Activated T-cell treated with anti-CD3 and anti-CD28 coated beads, Interleukin-2, amount 50 U/mL, for 4 hours (primary cell): ENCODE data around the gene PDLIM5. TPM values are rescaled to one million over a fixed set of nuclear protein-coding genes. Genes with fewer than 3 reads are reported as not detected.
"Not testable (repeated sequence)": the region's sequence is repeated elsewhere in the genome, so short reads cannot be mapped to it uniquely, and the experiment has no call there.

ENCODE experiments used
- ATAC-seq, 2 donors: fragments of 200-7000 bp; cut with Tn5 transposase; one replicate each; pipeline ENCODE4 v1.10.0; 2021
- DNase-seq: peaks from one replicate; pipeline ENCODE4 v3.0.0-alpha.2; 2020
- H3K27me3 Mint-ChIP-seq: one replicate; pipeline ENCODE4 v1.8.0; 2021; ENCODE audit warnings: low read depth, mixed read lengths
- H3K36me3 Mint-ChIP-seq: one replicate; pipeline ENCODE4 v1.8.0; 2022; ENCODE audit warnings: mixed read lengths; ENCODE audit not compliant: insufficient read depth
- H3K4me1 Mint-ChIP-seq: one replicate; pipeline ENCODE4 v1.8.0; 2021; ENCODE audit warnings: low read depth, mixed read lengths
- H3K4me3 Mint-ChIP-seq: one replicate; pipeline ENCODE4 v1.8.0; 2021; ENCODE audit warnings: mild to moderate bottlenecking, moderate library complexity, mixed read lengths
- H3K9me3 Mint-ChIP-seq: one replicate; pipeline ENCODE4 v1.8.0; 2021; ENCODE audit warnings: mixed read lengths
- total RNA-seq, 3 donors: library from RNA; stranded (reverse); gene quantifications; one replicate each; pipeline ENCODE4 v1.2.1, GENCODE V29; 2021

PDLIM5 gene
- total RNA-seq, 3 donors from 2014 or later = 23.2 to 26.8 (median 25.7) TPM

DNA sequence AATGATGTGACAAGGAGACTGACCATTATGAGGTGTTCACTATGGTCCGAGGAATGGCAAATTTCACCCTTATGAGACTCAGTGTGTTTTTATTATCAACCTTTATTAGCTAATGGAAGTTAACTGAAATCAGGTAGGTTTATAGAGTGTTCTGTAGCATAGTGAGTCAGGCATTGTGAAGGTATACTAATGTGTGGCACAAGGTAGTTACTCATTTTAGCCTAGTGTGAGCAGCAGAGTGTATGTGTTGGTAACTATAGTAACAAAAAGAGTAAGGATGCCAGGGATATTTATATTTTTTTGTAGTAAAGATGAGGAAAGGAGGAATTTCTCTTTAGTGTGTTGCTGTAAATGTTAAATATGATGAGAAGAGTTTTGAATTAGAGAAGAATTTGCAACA lies 12.0 kb downstream of the PDLIM5 start:
- no peaks in the 10 kb centered on the region for H3K27me3 Mint-ChIP-seq
- ATAC-seq = no peak

DNA sequence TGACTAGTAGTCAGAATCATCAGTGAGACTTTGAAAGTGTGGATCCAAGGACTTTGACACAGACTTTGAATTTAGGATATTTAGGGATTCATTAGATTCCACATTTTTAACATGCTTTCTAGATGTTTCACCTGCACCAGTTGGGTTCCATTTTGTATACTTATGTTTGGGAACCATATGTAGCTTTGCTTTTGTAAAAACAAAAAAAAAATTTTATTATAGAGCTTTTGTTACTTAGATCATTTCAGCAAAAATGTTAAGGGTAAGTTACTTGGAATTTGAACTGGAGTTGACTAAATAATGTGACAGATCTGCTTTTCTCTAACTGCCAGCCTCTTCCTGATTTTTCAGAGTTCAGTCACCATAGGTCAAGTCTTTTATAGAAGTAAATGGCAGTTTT lies 14.6 kb downstream of the PDLIM5 start:
- DNase-seq (no peak), ATAC-seq (no peak)
- Mint-ChIP-seq H3K4me3 (no peak overlapping the region), H3K9me3 (peaks cover 8% of the 10 kb centered on the region), H3K4me1 (peaks cover 6% of the 10 kb centered on the region), H3K27me3 (no peaks in the 10 kb centered on the region), H3K36me3 (peaks cover 9% of the 10 kb centered on the region)

More for the DNA sequence above, 12.0 kb downstream of the PDLIM5 start:
- no peak for DNase-seq
- no peaks in the 10 kb centered on the region for H3K36me3 Mint-ChIP-seq
- peaks cover 10% of the 10 kb centered on the region for H3K4me1 Mint-ChIP-seq
- H3K4me3 Mint-ChIP-seq = no peak overlapping the region
- no peaks in the 10 kb centered on the region for H3K9me3 Mint-ChIP-seq

DNA sequence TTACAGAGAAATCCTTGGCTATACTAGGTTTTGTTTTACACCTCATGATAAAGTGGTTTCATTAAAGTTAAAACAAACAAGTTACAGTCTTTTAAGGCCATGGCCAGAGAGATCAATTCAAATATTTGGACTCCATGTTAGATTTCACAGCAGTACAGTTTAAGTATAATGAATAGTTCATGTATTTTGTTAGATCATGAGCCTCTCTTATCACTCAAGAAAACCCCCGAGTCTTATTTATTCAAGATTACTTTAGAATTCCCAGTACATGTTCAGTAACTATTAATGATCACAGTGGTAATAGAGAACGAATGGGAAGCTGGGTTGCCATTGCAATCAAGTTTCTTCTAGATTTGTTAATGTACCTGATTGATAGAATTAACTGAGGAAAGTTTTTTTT lies 15.2 kb downstream of the PDLIM5 start:
- Mint-ChIP-seq H3K36me3 (peaks cover 9% of the 10 kb centered on the region), H3K4me3 (no peak overlapping the region), H3K9me3 (peaks cover 8% of the 10 kb centered on the region), H3K4me1 (peaks cover 6% of the 10 kb centered on the region), H3K27me3 (no peaks in the 10 kb centered on the region)
- no peak for DNase-seq
- ATAC-seq = no peak

DNA sequence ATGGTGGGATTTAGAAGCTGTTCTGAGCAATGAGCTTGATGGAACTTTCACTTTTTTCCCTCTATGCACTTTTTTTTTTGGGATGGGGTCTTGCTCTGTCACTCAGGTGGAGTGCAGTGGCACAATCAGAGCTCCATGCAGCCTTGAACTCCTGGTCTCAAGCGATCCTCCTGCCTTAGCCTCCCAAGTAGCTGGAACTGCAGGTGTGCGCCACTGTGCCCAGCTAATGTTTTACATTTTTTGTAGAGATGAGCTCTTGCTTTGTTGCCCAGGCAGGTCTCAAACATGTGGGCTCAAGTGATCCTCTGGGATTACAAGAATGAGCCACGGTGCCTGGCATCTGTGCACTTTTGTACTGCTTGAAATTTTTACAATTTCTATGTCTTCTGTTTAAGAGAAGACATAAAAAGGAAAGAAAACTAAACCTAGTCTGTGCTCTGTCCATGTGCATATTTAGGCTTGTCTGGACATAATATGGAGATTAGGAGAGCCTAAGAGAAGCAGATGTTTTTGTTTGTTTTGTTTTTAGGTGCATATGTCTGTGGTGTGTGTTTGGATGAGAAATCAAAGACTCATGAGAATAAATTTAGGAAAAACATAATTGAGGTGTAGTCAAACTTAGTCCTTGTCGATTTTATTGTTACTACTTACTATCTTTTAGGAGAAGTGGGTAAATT lies 16.5 kb downstream of the PDLIM5 start:
- Mint-ChIP-seq H3K36me3 (peaks cover 9% of the 10 kb centered on the region), H3K4me3 (no peak overlapping the region), H3K4me1 (peaks cover 6% of the 10 kb centered on the region), H3K9me3 (peaks cover 8% of the 10 kb centered on the region), H3K27me3 (no peaks in the 10 kb centered on the region)
- ATAC-seq (no peak), DNase-seq (no peak)

DNA sequence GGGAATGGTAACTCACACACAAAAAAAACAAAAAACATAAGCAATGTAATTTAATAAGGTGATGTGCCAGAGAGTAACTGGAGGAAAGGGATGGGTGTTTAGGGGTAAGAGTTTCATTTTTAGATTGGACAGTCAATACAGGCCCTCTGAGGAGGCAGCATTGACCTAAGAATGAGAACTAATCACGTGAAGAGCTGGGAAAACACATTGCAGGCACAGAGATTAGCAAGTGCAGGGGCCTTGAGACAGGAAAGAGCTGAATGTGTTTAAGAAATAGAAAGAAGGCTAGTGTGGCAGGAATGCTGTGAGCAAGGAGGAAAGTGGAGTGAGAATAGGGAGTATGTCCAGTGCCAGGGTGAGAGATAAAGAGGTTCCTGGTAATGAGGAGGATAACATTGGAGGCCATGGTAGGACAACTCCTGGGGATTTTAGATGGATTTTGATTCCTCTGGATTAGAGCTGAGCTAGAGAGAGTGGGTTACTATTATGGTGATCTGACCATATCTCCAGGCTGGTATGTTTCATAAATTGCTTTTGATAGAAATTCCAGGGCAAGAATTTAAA lies 17.6 kb downstream of the PDLIM5 start:
- Mint-ChIP-seq H3K9me3 (peaks cover 8% of the 10 kb centered on the region), H3K4me3 (no peak overlapping the region), H3K27me3 (no peaks in the 10 kb centered on the region), H3K36me3 (peaks cover 12% of the 10 kb centered on the region), H3K4me1 (peaks cover 2% of the 10 kb centered on the region)
- ATAC-seq (no peak), DNase-seq (no peak)

DNA sequence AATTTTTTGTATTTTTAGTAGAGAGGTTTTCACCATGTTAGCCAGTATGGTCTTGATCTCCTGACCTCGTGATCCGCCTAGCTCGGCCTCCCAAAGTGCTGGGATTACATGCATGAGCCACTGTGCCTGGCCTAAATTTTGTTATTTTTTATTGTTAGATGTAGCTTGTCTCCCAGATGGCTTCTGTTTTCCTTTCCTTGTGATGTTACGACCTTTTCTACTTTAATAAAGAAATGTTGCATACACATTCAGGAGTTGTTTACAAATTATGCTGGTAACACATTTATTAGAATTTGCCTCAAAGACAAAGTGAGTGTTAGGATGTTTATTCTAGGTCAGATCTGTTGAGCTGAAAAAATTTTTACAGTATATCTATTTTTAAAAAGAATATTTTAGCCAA lies 18.4 kb downstream of the PDLIM5 start:
- no peaks in the 10 kb centered on the region for H3K27me3 Mint-ChIP-seq
- ATAC-seq (no peak), DNase-seq (no peak)
- peaks cover 2% of the 10 kb centered on the region for H3K4me1 Mint-ChIP-seq
- H3K4me3 Mint-ChIP-seq = no peak overlapping the region
- peaks cover 12% of the 10 kb centered on the region for H3K36me3 Mint-ChIP-seq
- peaks cover 8% of the 10 kb centered on the region for H3K9me3 Mint-ChIP-seq

DNA sequence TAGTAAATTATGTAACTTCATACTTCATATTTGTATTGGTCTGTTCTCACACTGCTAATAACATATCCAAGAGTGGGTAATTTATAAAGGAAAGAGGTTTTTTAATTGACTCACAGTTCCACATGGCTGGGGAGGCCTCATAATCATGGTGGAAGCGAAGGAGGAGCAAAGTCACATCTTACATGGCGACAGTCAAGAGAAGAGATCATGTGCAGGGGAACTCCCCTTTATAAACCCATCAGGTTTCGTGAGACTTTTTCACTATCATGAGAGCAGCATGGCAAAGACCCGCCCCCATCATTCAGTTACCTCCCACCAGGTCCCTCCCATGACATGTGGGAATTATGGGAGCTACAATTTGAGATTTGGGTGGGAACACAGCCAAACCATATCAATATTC lies 19.0 kb downstream of the PDLIM5 start:
- not testable (repeated sequence) for H3K4me3 Mint-ChIP-seq, ATAC-seq
- peaks cover 12% of the 10 kb centered on the region for H3K36me3 Mint-ChIP-seq

DNA sequence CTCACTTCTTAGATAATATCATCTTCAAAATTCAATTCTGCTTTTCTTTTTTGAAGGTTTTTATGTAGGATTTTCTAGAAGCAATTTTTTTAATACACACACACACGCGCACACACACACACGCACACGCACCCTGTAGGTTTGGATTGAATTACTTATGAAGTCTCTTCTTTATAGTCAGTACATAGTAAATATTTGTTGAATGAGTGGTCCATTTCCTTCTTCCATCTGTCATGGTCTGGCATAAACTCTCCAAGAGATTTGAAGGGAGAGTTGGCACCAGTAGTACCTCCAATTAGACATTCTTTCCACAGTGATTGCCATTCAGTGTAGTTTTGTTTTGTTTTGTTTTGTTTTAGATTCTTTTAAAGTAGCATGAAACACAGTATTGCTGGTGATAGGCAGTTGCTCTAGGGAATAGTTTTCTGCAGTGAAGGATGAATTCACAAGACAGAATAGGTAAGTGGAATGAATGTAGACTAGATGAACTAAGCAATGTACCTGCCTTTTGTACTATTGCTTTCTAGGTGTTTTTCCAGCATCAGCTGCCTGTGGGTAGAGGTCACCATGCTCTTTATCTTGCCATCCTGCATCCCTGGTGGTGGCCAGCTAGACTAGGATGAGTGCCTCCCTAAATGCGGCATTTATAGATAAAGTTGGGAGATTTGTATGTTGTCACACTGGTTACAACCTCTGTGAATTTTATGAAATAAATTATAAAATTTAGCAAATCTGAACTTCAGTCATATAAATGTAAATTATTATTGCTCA lies 20.5 kb downstream of the PDLIM5 start:
- no peak for DNase-seq
- Mint-ChIP-seq H3K4me1 (peaks cover 2% of the 10 kb centered on the region), H3K4me3 (no peak overlapping the region), H3K36me3 (peaks cover 12% of the 10 kb centered on the region), H3K9me3 (peaks cover 8% of the 10 kb centered on the region), H3K27me3 (no peaks in the 10 kb centered on the region)
- ATAC-seq = no peak

More for the DNA sequence above, 19.0 kb downstream of the PDLIM5 start:
- H3K4me1 Mint-ChIP-seq, H3K9me3 Mint-ChIP-seq, H3K27me3 Mint-ChIP-seq, DNase-seq: not testable (repeated sequence)

DNA sequence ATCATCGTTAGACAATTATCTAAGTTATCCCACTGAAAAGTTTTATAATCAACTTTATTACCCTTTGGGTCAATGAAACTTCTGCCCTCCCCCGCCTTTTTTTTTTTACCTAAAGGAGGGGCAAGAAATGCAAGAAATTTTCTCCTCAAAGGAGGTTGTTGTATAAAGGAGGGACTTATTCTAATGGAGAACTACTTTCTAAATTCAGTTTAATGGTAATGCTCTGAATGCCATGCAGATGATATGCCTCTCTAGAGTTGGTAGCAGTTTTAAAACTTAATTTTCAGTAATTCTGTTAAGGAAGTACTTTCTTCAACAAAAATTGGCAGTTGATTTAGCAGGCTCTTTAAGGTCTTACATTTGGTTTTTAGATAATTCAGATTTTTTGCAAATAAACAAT lies 23.3 kb downstream of the PDLIM5 start:
- ATAC-seq = no peak
- H3K27me3 Mint-ChIP-seq = no peaks in the 10 kb centered on the region
- peaks cover 2% of the 10 kb centered on the region for H3K4me1 Mint-ChIP-seq
- H3K9me3 Mint-ChIP-seq = peaks cover 4% of the 10 kb centered on the region
- no peak for DNase-seq
- peaks cover 7% of the 10 kb centered on the region for H3K36me3 Mint-ChIP-seq
- H3K4me3 Mint-ChIP-seq = no peak overlapping the region

DNA sequence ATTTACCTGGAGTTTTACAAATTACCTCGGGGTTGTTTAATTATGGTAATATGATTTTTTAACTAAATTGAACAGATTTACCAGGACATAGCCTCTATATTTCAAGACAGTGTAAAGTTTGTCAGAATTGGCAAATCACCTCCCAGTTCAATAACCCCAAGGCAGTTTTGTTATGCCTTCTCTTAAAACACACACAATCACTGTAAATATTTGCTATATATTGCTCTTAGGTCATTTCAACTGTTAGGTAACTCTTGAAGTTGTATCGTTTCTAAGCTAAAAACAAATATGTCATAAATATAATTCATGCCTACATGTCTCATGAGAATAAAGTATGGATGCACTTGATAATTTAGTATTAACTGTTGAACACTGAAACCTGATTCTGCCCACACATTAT lies 24.1 kb downstream of the PDLIM5 start:
- H3K36me3 Mint-ChIP-seq = peaks cover 3% of the 10 kb centered on the region
- no peaks in the 10 kb centered on the region for H3K27me3 Mint-ChIP-seq
- H3K9me3 Mint-ChIP-seq = no peaks in the 10 kb centered on the region
- H3K4me1 Mint-ChIP-seq = peaks cover 2% of the 10 kb centered on the region
- ATAC-seq = no peak
- DNase-seq = no peak
- H3K4me3 Mint-ChIP-seq = no peak overlapping the region

DNA sequence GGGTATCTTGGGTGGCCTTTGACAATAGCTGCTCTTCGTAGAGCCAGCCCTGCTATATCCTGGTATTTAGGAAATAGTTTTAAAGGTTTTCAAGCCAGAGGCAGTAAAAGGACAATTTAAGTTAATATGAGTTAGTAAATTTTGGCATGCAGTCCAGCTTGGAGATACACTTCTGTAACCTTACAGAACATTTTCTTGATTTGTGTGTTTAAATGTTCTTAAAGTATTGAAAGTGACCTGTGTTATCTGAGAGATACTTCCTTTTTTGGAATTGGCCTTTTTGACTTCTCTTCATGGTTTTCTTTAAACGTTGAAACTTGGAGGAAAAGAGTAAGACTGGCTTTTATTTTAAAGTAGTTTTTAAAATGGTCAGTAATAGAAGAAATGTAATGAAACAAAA lies 25.5 kb downstream of the PDLIM5 start:
- Mint-ChIP-seq H3K27me3 (no peaks in the 10 kb centered on the region), H3K4me3 (no peak overlapping the region), H3K36me3 (peaks cover 3% of the 10 kb centered on the region), H3K4me1 (peaks cover 2% of the 10 kb centered on the region), H3K9me3 (no peaks in the 10 kb centered on the region)
- no peak for DNase-seq
- no peak for ATAC-seq

DNA sequence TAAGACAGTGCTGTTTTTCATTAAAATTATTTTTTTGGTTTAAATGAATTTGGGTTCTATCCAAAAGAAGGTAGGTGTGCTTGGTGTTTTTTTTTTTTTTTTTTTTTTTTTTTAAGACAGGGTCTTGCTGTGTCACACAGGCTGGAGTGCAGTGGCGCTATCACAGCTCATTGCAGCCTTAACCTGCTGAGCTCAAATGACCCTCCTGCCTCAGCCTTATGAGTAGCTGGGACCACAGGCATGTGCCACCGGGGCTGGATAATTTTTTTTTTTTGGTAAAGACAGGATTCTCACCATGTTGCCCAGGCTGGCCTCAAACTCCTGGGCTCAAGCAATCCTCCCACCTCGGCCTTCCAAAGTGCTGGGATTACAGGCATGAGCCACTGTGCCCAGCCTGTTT lies 27.1 kb downstream of the PDLIM5 start:
- not testable (repeated sequence) for H3K27me3 Mint-ChIP-seq, H3K4me1 Mint-ChIP-seq, DNase-seq, H3K4me3 Mint-ChIP-seq, H3K36me3 Mint-ChIP-seq, H3K9me3 Mint-ChIP-seq, ATAC-seq

DNA sequence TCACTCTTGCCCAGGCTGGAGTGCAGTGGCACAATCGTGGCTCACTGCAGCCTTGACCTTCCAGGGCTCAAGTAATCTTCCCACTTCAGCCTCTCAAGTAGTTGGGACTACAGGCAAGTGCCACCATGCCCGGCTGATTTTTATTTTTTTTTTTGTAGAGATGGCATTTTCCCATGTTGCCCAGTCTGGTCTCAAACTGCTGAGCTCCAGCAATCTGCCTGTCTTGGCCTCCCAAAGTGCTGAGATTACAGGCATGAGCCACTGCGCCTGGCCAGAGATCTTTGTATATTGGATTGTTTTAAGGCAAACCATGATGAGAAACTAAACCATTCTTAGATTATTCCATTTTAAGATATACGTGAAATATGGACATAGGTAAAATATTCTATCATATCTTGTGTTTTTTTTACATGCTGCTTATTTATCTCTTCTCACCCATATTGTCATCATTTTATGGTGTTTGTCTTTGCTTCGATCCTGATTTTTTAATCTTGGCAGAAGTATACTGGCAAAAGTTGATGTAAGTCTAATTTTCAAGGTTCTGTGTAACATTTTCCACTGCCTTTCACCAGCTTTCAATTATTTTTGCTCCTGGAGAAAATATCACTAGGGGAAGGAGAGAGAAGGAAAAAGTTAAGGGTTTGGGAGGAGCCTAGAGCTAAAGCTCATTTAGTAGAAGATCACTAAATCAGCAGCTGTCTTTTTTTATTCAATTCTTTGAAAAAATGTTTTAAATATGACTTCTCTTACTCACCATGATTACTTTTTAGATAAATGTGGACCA lies 27.8 kb downstream of the PDLIM5 start:
- DNase-seq = no peak
- H3K27me3 Mint-ChIP-seq = no peaks in the 10 kb centered on the region

DNA sequence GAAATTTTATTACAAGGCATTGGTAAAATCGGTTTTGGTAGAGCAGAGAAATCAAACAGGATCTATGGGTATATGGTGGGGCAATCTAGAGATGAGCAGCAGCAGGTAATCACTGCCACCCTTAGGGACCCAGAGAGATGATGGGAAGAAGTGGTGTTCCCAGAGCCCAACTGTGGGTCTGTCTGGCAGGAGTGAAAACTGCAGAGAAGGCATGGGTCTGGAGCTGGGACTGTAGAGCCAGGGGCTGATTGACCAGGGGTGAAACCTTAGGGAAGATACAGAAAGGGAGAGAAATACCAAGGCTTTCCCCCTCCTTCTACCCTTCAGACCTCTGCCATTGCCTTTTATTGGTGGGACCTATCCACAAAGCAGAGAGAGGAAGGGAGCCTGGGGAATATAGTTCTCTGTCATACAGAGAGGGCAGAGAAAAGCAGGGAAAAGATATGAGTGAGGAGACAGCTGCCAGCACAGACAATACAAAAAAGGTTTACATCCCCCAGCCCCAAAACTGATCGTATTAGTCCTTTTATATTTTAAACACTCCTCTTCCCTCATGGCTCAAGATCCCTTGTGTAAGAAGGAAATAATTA lies 28.7 kb downstream of the PDLIM5 start:
- Mint-ChIP-seq H3K27me3 (no peaks in the 10 kb centered on the region), H3K4me3 (no peak overlapping the region), H3K9me3 (no peaks in the 10 kb centered on the region), H3K4me1 (peaks cover 7% of the 10 kb centered on the region), H3K36me3 (no peaks in the 10 kb centered on the region)
- ATAC-seq (no peak), DNase-seq (no peak)

More for the DNA sequence above, 27.8 kb downstream of the PDLIM5 start:
- H3K4me1 Mint-ChIP-seq = peaks cover under 1% of the 10 kb centered on the region
- H3K4me3 Mint-ChIP-seq = no peak overlapping the region
- no peaks in the 10 kb centered on the region for H3K9me3 Mint-ChIP-seq
- no peaks in the 10 kb centered on the region for H3K36me3 Mint-ChIP-seq
- no peak for ATAC-seq
